Endothelial cell of umbilical vein (primary cell): ENCODE measurements around the gene ANGPT4. TPM values are rescaled to one million over a fixed set of nuclear protein-coding genes. Genes with fewer than 3 reads are reported as not detected.

ENCODE experiments used
- BruUV-seq: library from RNA; stranded (reverse); fragments of 400-500 nt; replicated peaks from 2 replicates; lab custom pipeline; 2021; lab: Mats Ljungman, UMichigan
- CTCF ChIA-PET: fragments of 300-600, 350-600 bp; sonication (Branson Sonifier 250); formaldehyde crosslinking; loops from one replicate; lab custom pipeline; 2021; ENCODE audit warnings: antibody characterized with exemption, inconsistent platforms; lab: Charles Lee
- POLR2A ChIA-PET: fragments of 300-600, 350-600 bp; sonication (Branson Sonifier 250); formaldehyde crosslinking; loops from one replicate; lab custom pipeline; 2021; ENCODE audit warnings: antibody characterized with exemption, inconsistent platforms; lab: Charles Lee
- DNase-seq: peaks from one replicate; pipeline ENCODE4 v3.0.0-alpha.2; 2011; ENCODE audit warnings: low read depth, low spot score
- FAIRE-seq: peaks from 2 replicates; lab custom pipeline; 2011; peaks lifted over from hg19 to GRCh38; lab: Jason Lieb, UNC
- H2AFZ ChIP-seq: 2 replicates; pipeline ENCODE4 v1.6.0; 2012; ENCODE audit warnings: low read depth, low read length, control low read depth, inconsistent platforms
- H3K27ac ChIP-seq: 2 replicates; pipeline ENCODE4 v1.5.1; 2011; ENCODE audit warnings: low read depth, mild to moderate bottlenecking, control low read depth, low read length, moderate library complexity; ENCODE audit not compliant: insufficient read depth
- H3K27me3 ChIP-seq, 2 experiments: 2 replicates each; pipeline versions ENCODE4 v1.6.0 to v1.6.1; 2011; ENCODE audit warnings: low read length in 2 of 2, mixed read lengths in 1 of 2; ENCODE audit not compliant: control insufficient read depth in 2 of 2, insufficient read depth in 2 of 2
- H3K36me3 ChIP-seq, 2 experiments: 2 replicates in 1 of 2; 3 replicates in 1 of 2; pipeline ENCODE4 v1.5.1; 2011; ENCODE audit warnings: low read length in 2 of 2, mild to moderate bottlenecking in 1 of 2, moderate library complexity in 1 of 2; ENCODE audit not compliant: control insufficient read depth in 2 of 2, insufficient read depth in 2 of 2; ENCODE audit errors: extremely low read depth in 1 of 2
- H3K4me1 ChIP-seq: 3 replicates; pipeline ENCODE4 v1.5.1; 2011; ENCODE audit warnings: mild to moderate bottlenecking, low read length; ENCODE audit not compliant: control insufficient read depth, insufficient read depth; ENCODE audit errors: extremely low read depth
- H3K4me2 ChIP-seq: 2 replicates; pipeline ENCODE4 v1.6.1; 2011; ENCODE audit warnings: low read length, control low read depth, mixed read lengths; ENCODE audit not compliant: insufficient read depth
- H3K4me3 ChIP-seq, 3 experiments: fragments of 200-600 bp in 1 of 3; sonication (generic), shearing (Covaris generic) in 1 of 3; replicated peaks in 1 of 3; 2 replicates each; pipeline ENCODE4 v1.5.1; 2011 to 2016; ENCODE audit warnings: control low read depth in 3 of 3, low read length in 3 of 3, mild to moderate bottlenecking in 2 of 3, inconsistent platforms in 1 of 3, low read depth in 1 of 3, moderate library complexity in 1 of 3; ENCODE audit not compliant: insufficient read depth in 1 of 3
- H3K79me2 ChIP-seq: 2 replicates; pipeline ENCODE4 v1.6.0; 2012; ENCODE audit warnings: low read length, inconsistent platforms; ENCODE audit not compliant: control insufficient read depth, insufficient read depth
- H3K9ac ChIP-seq: replicated peaks from 2 replicates; pipeline ENCODE3; 2011; ENCODE audit warnings: low read length, control low read depth; ENCODE audit not compliant: insufficient read depth; ENCODE audit errors: extremely low read depth
- H3K9me1 ChIP-seq: replicated peaks from 3 replicates; pipeline ENCODE4 v1.6.0; 2011; ENCODE audit warnings: mild to moderate bottlenecking, low read length; ENCODE audit not compliant: control insufficient read depth, insufficient read depth; ENCODE audit errors: extremely low read depth
- H3K9me3 ChIP-seq: replicated peaks from 2 replicates; pipeline ENCODE4 v1.5.1; 2012; ENCODE audit warnings: low read length, inconsistent platforms; ENCODE audit not compliant: control insufficient read depth, insufficient read depth
- H4K20me1 ChIP-seq: replicated peaks from 2 replicates; pipeline ENCODE3; 2011; ENCODE audit warnings: mild to moderate bottlenecking, low read length; ENCODE audit not compliant: control insufficient read depth, insufficient read depth; ENCODE audit errors: extremely low read depth
- EZH2 ChIP-seq: IDR thresholded peaks from 2 replicates; pipeline ENCODE4 v1.6.1; 2012; ENCODE audit warnings: borderline replicate concordance, low read depth, mild to moderate bottlenecking, moderate library complexity, low read length, inconsistent platforms; ENCODE audit not compliant: severe bottlenecking
- FOS ChIP-seq: IDR thresholded peaks from 2 replicates; pipeline ENCODE4 v1.6.1; 2011; ENCODE audit warnings: mild to moderate bottlenecking, low read length, moderate library complexity, borderline replicate concordance; ENCODE audit not compliant: insufficient read depth
- GATA2 ChIP-seq: IDR thresholded peaks from 2 replicates; pipeline ENCODE4 v1.7.0; 2011; ENCODE audit warnings: low read depth, mild to moderate bottlenecking, moderate library complexity, mixed read lengths, low read length; ENCODE audit not compliant: insufficient read length, insufficient read depth
- JUN ChIP-seq: IDR thresholded peaks from 2 replicates; pipeline ENCODE4 v1.6.1; 2011; ENCODE audit warnings: borderline replicate concordance, low read depth; ENCODE audit not compliant: insufficient read length, insufficient read depth
- MYC ChIP-seq: IDR thresholded peaks from one replicate; pipeline ENCODE4 v1.6.1; 2011; ENCODE audit warnings: mild to moderate bottlenecking, low read depth, low read length
- POLR2A ChIP-seq: IDR thresholded peaks from 2 replicates; pipeline ENCODE4 v1.6.1; 2012; ENCODE audit warnings: low read depth, mild to moderate bottlenecking, control low read depth, low read length
- POLR2AphosphoS5 ChIP-seq: IDR thresholded peaks from 2 replicates; pipeline ENCODE4 v1.6.1; 2012; ENCODE audit warnings: low read depth, mild to moderate bottlenecking, control low read depth, low read length, moderate library complexity; ENCODE audit not compliant: insufficient read depth
- dilution Hi-C: fragments of 300-500 bp; cut with MboI; formaldehyde crosslinking; loops from one replicate; pipeline ENCODE4 v1.15.0; 2019; ENCODE audit warnings: low sequenced_read_pairs; ENCODE audit not compliant: extremely low pct_ligation_motif_present
- intact Hi-C: fragments of 100-400 bp; cut with micrococcal nuclease; formaldehyde crosslinking; loops from one replicate; pipeline ENCODE4 v1.10.0; 2022
- polyA plus RNA-seq, 4 experiments: library from polyadenylated mRNA; depleted of rRNA in 3 of 4; stranded (reverse) in 3 of 4; unstranded in 1 of 4; fragments of >200 nt; gene quantifications; 2 replicates each; pipeline versions ENCODE4 v1.2.1 to v1.2.3, GENCODE V29; 2011 to 2012; ENCODE audit warnings: missing spikeins in 1 of 4
- total RNA-seq: library from RNA; stranded (reverse); gene quantifications from 2 replicates; pipeline ENCODE4 v1.2.3, GENCODE V29; 2021
- TF ChIP-seq, protein P1 (sequence below): IDR thresholded peaks from 2 replicates; pipeline ENCODE4 v1.6.1; 2011; ENCODE audit not compliant: insufficient read depth, insufficient read length
- TF ChIP-seq, protein P2 (sequence below), 2 donors: IDR thresholded peaks; 1 replicate in 1 of 2; 2 replicates in 1 of 2; pipeline ENCODE4 v1.5.1; 2011; ENCODE audit warnings: low read length in 2 of 2, mild to moderate bottlenecking in 2 of 2, moderate library complexity in 2 of 2, control low read depth in 1 of 2, inconsistent platforms in 1 of 2, low read depth in 1 of 2; ENCODE audit not compliant: insufficient read depth in 1 of 2; ENCODE audit errors: extremely low read depth in 1 of 2

The ANGPT4 gene
- total and polyA plus RNA-seq, 2 donors (not counting 3 experiments of a cell fraction or from before 2014, with no cell fraction given) = not detected

DNA sequence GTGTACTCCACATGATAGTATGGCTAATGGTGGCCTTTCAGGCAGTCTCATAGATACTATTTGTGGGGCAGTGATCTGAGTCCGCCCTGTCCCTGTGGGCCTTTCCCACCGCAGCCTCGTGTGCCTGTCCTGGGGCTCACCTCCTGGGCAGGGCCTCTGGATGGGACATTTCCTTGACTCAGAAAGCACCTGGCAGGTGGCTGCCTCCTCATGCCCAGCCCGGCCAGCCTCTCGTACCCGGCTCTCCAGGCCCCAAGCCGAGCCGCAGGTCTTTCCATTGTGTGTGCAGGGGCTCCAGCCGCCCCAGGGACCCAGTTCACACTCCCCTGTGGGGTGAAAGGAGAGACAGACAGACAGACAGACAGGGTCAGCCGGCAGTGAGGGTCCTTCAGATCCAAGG is 47.7 kb upstream of the ANGPT4 start:
- BruUV-seq = no TSS peak
- dilution Hi-C loops = no loop called here
- TF ChIP-seq, protein P1, sequence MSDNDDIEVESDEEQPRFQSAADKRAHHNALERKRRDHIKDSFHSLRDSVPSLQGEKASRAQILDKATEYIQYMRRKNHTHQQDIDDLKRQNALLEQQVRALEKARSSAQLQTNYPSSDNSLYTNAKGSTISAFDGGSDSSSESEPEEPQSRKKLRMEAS = no peak
- TF ChIP-seq EZH2 (no peak), JUN (no peak), POLR2A (no peak), GATA2 (no peak), MYC (no peak), FOS (no peak), POLR2AphosphoS5 (no peak)
- TF ChIP-seq, protein P2, sequence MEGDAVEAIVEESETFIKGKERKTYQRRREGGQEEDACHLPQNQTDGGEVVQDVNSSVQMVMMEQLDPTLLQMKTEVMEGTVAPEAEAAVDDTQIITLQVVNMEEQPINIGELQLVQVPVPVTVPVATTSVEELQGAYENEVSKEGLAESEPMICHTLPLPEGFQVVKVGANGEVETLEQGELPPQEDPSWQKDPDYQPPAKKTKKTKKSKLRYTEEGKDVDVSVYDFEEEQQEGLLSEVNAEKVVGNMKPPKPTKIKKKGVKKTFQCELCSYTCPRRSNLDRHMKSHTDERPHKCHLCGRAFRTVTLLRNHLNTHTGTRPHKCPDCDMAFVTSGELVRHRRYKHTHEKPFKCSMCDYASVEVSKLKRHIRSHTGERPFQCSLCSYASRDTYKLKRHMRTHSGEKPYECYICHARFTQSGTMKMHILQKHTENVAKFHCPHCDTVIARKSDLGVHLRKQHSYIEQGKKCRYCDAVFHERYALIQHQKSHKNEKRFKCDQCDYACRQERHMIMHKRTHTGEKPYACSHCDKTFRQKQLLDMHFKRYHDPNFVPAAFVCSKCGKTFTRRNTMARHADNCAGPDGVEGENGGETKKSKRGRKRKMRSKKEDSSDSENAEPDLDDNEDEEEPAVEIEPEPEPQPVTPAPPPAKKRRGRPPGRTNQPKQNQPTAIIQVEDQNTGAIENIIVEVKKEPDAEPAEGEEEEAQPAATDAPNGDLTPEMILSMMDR (IDR thresholded peaks at IDR 0.05; ENCODE audit: extremely low read depth in 1 of 2, insufficient read depth in 1 of 2, low read depth in 1 of 2, low read length in 2 of 2) = no peak
- no peaks in the 10 kb centered on the region for H3K4me1 ChIP-seq
- no peak overlapping the region for H3K9ac ChIP-seq
- no peaks in the 10 kb centered on the region for H3K9me1 ChIP-seq
- DNase-seq (no peak), FAIRE-seq (no peak)
- H2AFZ ChIP-seq = no peak overlapping the region
- no peaks in the 10 kb centered on the region for H3K36me3 ChIP-seq
- no peaks in the 10 kb centered on the region for H3K9me3 ChIP-seq
- no peaks in the 10 kb centered on the region for H4K20me1 ChIP-seq
- intact Hi-C loops = no loop called here
- H3K4me2 ChIP-seq = no peak overlapping the region
- peaks cover 0 to 2% of the 10 kb centered on the region in 2 experiments for H3K27me3 ChIP-seq
- no peak overlapping the region for H3K27ac ChIP-seq
- ChIA-PET CTCF (no interaction called here), POLR2A (no interaction called here)
- H3K79me2 ChIP-seq = no peaks in the 10 kb centered on the region
- no peak overlapping the region for H3K4me3 ChIP-seq
